HG03039 (cell line): ENCODE measurements around the gene MRE11.
"Not testable (repeated sequence)": the region's sequence is repeated elsewhere in the genome, so short reads cannot be mapped to it uniquely, and the experiment has no call there.

Source experiments
- ATAC-seq: cut with Tn5 transposase; IDR thresholded peaks from one replicate; pipeline ENCODE4 v1.9.1; 2021; ENCODE audit warnings: mild to moderate bottlenecking, moderate library complexity; ENCODE audit not compliant: unreplicated experiment

The MRE11 gene

DNA sequence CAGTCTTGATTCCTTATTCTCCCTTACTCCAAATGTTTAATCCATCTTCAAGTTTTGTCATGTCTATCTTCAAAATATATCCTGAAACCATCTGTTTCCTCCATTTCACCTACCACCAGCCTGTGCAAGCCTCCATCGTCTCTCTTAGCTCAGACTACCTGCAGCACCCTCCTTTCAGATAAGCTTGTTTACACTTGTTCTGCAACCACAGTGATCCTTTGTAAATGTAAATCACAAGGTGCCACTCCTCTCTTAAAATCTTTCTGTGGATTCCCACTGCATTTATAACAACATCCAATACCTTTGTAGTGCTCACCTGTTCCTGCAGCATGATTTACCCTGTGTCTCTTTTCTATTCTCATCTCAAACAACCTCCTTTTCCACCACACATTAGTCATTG lies 60.6 kb downstream of the MRE11 start:
- no peak for ATAC-seq

DNA sequence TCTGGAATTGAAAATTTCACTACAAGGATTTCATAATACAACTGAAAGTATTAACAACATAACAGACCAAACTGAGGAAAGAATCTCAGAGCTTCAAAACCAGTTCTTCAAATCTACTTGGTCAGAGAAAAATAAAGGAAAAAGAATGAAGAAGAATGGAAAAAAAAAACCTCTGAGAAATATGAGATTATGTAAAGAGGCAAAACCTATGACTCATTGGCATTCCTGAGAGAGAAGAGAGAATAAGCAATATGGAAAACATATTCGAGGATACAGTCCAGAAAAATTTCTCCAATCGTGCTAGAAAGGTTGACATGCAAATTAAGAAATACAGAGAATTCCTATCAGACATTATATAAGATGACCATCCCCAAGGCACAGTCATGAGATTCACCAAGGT lies 69.0 kb downstream of the MRE11 start:
- no peak for ATAC-seq

DNA sequence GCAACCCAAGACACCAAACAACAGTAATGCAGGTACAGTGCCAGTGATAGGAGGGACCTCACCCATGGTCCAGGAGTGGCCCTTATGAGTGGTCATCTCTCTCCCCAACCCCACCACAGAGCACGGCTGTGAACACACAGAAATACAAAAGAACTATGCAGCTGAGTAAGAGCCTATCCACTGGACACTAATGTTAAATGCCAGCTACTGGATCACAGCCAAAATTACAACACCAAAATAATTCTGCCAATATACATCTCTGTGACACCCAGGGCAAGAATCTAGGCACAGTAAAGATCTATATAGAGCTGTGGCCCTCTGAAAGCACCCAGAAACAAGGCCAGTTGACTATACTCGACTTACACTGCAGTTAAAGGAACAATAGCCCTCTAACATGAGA lies 69.6 kb downstream of the MRE11 start:
- no peak for ATAC-seq

DNA sequence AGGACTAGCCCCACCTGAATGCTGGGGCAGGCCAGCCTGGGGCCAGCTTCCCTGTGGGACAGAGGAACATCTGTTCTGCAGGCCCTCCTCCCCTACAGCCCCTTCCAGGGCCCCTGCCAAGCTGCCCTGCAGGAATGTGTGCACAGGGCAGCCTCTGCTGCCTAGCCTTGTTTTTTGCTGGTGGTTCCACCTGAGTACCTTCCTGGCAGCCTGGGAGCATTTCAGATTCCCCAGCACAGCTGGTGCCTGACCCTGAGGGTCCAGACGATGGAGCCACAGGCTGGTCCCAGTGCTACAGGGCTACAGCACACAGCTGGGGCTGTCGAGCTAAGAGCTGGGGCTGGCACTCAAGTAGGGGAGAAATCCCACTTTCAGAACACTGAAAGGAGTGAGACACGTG lies 70.1 kb downstream of the MRE11 start:
- ATAC-seq, result no peak

DNA sequence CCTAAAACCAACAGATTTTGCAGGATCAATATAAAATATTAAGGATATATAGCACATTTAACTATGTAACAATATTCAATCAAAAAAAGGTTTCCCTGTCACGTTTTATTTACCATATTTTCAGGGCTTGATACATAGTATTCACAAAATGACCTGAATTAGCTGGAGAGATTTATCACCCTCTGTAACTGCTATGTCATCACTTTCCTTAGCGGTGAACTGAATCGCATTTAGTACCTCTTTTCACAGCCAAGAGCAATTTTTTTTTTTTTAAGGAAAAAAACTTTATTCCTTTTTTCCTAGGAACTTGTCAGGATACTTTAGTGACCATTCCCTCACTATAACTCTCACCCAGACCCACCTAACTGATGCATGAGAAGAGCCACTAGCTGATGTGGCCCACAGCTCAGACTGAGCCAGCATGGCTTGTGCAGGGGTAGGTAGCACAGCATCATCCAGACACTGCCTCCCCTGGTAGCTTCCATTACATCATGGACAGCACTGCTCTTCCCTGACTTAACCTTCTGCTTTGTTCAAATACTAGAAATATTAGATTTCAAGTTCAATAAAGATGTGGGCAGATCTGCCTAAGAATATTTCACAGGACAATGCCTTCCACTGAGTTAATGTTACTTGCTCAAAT lies 75.4 kb downstream of the MRE11 start:
- ATAC-seq, result no peak

DNA sequence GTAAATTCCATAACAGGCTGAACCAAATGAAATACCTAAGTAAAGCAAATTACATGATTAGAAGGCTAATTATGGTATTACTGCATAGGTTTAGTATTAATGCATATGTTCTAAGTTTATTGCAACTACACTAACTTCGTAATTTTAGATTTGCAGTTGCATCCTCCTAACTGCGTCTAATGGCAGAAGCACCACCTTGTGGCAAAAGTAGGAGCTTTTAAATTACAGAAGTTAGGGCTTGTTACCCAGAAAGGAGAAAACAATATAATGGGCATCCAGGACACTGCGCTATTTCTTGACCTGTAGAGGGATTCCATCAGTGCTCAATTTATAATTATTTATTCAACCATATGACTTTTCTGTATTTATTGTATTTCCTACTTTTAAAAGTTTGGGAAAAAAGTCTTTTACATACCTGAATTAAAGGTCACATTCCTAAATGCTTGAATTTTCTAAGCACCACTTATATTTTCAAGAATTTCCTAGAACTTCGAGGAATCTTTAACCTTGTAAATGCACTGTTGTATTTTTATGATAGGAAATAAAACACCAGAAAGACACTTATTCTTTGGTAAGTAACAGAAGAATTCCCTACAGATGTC lies 76.2 kb downstream of the MRE11 start:
- ATAC-seq, result no peak

DNA sequence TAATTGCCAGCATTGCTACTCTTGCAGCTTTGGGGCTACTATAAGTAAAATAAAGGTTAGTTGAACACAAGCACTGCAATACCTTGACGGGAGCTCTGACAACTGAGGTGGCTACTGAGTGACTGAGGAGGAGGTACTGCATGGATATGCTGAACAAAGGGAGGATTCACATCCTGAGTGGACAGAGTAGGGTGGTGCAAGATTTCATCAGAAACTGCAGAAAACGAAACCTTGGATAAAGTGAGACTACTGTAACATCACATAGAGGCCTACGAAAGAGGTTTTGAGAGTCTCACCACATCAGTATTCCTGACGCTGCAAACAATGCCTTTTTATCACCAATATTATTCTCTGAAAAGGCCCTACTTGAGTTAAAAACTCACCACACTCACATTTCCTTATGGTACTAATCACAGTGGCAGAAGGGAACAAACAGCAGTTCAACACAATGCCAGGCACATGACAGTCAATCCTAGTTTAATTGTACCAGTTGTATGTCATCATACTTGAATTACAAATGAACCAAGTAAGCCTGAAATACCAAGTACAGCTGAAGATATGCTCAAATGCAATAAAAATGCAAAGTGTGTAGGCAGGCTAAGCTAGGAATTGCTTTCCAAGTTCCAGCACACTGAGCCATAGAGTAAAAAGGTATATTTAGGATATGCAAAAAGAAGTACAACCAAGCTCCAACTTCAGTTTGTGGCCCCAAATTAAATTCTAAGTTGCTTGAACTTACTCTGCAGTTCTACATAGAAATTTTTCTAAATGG lies 88.4 kb downstream of the MRE11 start:
- ATAC-seq, result no peak

DNA sequence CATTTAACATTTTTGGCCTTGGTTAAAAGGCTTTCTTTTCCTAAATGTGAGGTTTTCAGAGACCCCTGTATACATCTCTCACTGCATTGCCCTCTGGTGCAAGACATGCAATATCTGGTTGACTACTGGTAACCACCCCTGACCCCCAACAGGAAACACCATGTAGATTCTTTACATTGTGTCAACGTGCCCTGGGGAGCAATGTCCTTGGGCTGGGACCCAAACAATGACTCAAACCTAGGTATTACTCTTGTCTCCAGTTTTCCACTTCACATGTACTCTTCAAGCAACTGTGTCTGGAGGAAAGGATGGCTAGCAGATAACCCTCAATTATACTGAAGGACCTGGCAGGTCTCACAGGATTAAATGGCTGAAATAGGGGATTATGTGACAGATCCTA lies 91.3 kb downstream of the MRE11 start:
- no peak for ATAC-seq

DNA sequence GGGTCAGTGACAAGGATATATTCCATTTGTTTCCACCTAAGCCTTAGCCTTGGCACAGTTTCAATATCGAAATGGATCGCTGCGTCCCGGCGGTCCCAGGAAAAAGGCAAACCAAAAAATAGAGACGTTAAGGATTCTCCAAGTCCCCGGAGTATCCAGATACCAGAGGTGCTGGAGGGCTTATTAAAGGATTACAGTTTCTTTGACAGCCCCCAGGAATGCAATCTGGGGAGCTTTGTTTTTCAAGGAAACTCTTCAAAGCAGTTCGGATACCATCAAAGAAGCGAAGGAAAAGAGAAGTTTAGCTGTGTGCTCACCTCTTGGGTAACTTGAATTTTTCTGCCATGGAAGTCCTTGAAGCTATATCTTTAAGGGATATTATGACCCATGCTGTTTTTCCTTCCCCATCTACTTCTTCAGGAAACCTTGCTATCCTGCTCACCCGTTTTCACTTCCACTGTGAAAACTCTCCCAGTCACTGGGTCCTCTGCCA lies 91.8 kb downstream of the MRE11 start:
- ATAC-seq, result no peak

DNA sequence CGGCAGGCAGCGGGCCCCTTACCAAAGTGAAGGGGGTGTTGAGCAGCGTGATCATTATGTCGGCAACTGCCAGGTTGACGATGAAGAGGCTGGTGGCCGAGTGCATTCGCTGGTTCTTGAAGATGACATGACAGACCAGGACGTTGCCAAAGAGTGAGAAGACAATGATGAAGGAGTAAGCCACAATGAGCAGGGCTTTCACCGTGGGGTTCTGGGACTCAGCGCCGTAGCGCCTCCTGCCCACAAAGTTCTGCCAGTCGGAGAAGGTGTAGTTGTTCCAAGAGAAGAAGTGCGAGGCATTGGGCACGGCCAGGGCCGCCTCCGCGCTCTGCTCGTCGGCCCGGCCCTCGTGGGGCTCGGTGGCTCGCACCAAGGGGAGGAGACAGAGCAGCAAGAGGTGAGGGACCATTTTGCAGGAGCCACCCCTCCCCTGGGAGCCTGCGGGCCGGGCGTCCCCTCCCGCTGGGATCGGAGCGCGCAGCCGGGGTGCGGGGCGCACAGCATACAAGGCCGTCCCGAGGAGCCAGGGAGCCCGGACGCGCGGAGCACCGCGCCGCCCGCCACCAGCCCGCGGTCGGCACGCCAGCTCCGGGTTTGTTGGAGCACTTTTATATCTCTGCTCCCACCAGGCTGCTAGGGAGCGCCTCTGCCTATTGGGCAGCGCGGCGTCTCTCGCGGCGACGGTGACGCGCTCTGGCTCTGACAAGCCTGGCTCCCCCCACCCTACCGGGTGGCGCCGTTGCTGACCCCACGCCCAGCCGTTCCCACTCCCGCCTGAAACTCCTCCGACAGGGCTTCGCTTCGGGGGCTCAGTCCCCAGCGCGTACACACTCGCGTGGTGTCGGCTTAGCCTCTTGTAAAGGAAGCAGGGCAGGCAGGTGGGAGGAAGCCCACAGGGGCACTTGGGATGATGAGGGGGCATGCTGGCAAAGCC lies 92.5 kb downstream of the MRE11 start, which contains the start of gene GPR83:
TSS of gene GPR83 (minus strand) at position 581 of the 934 bp plus-strand sequence. CDS start at position 409, 172 bp downstream.
- no peak for ATAC-seq

DNA sequence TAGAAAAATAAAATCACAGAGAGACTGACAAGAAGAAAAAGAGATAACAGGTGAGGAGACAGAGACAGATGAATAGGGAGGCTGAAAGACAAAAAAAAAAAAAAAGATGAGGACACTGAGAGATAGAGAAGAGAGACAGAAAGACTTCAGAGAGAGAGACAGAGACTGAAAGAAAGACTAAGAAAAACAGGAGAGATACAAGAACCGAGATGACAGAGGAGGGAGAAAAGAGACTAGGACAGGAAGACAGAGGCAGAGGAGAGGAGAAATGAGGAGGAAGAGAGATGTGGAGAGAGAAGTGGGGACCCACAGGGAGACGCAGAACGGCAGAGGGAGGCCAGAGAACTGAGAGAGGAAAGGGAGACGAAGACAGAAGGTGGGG lies 93.2 kb downstream of the MRE11 start:
- no peak for ATAC-seq

DNA sequence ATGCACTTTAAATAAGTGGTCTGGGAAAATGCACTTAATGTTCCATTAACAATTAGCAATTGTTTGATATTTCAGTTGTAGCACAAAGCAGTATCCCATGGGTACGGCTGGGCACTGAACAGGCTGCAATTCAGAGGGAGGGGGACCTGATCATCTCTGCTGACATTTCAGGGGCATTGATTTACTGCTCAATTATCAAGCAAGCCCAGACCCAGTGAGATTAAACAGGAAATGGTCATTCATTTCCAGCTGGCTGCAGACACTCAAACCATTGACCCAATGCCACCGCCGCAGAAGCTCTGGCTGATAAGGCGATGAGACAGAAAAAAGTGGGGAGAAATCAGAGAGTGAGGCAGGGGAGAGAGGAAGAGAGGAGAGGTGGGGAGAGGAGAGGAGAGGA lies 93.6 kb downstream of the MRE11 start:
- no peak for ATAC-seq

DNA sequence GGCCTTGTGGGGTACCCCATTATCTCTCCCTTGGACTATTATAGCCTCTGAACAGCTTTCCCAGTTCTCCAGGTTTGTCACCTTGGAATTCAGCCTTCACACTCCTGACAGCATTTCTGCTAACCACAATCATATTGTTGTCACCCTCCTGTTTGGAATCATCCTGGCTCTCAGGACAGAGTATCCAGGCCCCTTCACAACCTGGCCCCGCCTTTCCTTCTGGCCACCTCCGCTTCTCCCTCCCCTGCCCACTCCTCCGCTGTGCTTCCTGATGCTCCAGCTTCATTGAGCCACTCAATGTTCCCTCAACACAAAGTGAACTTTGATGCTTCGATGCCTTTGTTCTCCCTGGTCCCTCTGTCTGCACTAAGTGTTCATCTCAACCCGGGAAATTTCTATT lies 95.5 kb downstream of the MRE11 start:
- ATAC-seq, result no peak

DNA sequence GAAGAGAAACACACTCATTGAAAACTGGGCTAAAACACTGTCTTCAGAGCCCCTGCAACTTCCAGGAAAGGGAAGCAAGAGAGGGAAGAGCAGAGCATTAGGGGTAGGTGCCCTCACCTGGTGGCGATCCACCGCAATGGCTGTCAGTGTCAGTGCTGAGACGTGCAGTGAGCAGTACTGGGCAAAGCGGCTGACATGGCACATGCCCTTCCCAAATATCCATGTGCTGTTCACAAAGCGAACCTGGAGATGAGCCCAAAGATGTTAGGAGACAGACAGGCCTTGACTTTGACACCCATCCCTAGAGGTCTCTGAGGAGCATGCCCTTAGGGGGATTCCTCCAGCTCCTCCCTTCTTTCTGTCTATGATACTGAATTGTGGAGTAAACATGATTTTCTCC lies 97.4 kb downstream of the MRE11 start:
- no peak for ATAC-seq

DNA sequence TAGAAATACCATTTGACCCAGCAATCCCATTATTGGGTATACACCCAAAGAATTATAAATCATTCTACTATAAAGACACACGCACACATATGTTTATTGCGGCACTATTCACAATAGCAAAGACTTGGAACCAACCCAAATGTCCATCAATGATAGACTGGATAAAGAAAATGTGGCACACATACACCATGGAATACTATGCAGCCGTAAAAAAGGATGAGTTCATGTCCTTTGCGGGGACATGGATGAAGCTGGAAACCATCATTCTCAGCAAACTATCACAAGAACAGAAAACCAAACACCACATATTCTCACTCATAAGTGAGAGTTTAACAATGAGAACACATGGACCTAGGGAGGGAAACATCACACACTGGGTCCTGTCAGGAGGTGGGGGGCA lies 101.7 kb downstream of the MRE11 start:
- ATAC-seq, result not testable (repeated sequence)

DNA sequence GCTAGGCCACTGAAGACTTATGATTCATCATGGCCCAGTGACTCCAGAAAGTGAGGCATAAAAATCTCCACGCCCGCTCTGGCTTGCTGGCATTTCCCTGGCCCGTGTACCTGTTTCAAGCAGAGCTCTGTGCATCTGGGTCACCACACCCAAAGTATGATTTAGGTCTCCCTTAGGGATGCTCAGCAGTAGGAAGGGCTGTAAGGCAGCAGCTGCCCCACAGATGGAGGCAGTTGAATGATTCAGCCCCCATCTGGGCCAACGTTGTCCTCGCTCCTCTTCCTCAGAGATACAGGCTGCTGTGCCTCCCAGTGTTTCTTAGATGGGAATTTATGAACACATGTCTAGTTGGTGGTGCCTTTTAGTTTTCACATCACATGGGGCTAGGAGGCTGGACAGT lies 114.0 kb downstream of the MRE11 start:
- ATAC-seq, result no peak

DNA sequence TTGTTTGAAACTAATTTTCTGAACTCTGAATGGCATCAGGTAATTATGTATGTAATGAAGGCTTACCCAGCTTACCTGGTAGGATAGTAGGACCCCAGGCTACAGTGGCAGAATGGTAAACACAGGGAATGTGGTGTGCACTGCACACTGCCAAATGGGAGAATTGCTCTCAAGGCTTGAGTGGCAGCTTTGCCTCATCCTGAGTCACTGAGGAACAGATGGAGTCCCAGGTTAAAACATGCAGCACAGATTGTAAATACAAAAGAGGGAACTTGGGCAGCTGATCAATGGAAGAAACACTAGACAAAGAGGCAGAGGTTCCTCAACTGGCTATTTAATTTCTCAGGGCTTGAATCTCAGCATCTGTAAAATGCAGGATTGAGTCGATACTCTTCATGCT lies 116.8 kb downstream of the MRE11 start:
- ATAC-seq, result no peak

DNA sequence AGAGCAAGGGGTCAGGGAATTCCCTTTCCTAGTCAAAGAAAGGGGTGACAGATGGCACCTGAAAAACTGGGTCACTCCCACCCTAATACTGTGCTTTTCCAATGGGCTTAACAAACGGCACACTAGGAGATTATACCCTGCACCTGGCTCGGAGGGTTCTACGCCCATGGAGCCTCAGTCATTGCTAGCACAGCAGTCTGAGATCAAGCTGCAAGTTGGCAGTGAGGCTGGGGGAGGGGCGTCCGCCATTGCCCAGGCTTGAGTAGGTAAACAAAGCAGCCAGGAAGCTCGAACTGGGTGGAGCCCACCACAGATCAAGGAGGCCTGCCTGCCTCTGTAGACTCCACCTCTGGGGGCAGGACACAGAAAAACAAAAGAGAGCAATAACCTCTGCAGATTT lies 123.1 kb downstream of the MRE11 start:
- ATAC-seq, result not testable (repeated sequence)
